Smooth muscle cell of bladder (primary cell): ENCODE measurements around the gene TOR4A. TPM values are rescaled to one million over a fixed set of nuclear protein-coding genes. Genes with fewer than 3 reads are reported as not detected.

ENCODE experiments used
- total RNA-seq: library from RNA; depleted of rRNA; stranded (reverse); fragments of >200 nt; gene quantifications from 2 replicates; pipeline ENCODE4 v1.2.3, GENCODE V29; 2014

The TOR4A gene
- 11.0 and 13.5 TPM in 2 replicates for total RNA-seq

DNA sequence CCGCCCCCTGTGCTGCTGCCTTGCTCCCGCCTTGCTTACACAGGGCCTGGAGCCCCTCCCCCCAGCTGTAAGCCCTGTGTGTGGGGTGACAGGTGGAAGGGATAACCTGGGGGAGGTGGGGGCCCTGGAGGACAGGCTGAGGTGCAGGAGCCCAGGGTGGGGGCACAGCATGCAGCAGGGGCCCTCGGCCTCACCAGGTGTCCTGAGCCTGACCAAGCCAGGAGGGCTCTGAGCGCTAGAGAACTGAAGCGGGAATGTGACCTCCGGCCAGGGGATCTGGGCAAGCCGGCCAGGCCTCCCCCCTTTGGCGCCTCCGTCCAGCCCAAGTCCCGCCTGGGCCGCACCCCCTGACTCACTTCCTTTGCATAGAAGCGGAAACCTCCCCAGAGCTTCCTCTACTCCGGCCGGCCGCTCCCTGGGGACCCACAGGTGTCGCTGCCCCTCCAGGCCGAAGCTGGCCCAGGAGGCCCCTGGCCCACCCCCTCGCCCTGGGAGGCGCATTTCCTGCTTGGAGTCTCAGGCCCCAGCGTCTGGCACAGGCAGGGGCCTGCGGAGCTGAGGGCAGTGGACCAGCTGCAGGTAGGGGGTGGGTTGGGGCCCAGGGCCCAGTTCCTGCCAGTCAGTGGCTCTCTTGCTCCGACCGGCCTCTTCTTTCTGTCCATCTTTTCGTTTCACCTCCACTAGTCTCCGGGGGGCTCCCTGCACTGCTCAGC lies at the start of gene TOR4A:
TOR4A (plus strand) TSS at position 398 of the 713 bp plus-strand sequence. CDS start 964 bp downstream, outside the sequence.

DNA sequence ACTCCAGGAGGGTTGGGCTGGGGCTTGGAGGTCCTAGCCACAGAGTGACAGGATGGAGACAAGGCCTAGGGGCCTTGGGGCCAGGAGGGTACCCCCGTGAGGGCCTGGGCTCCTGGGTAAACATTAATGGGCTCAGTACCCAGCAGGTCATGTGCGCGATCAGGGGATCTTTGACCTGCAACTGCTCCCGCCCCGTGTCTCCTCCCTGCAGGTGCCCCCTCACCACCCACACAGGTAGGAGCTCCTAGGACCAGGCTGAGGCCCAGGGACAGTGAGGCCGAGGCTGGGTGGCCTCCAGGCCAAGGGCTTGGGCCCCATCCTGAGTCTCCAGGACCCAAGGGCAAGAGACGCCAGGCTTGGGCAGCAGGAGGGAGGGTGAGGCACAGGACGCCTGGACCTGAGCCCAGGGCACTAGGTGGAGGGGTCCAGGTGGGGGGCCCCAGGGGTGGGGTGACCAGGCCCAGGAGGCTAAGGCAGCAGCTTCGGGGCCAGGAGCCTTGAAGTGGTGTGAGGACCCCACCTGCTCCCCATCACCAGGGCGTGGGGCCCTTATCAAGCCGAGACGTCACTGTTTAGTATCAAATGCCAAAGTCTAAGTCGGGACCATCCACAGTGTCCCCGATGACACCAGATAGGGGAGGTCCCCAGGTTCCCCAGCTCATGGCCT lies 46.7 kb upstream of the TOR4A start, which contains the start of gene SLC34A3:
SLC34A3 (plus strand) TSS at position 197 of the 667 bp plus-strand sequence. CDS start 802 bp downstream, outside the sequence.

DNA sequence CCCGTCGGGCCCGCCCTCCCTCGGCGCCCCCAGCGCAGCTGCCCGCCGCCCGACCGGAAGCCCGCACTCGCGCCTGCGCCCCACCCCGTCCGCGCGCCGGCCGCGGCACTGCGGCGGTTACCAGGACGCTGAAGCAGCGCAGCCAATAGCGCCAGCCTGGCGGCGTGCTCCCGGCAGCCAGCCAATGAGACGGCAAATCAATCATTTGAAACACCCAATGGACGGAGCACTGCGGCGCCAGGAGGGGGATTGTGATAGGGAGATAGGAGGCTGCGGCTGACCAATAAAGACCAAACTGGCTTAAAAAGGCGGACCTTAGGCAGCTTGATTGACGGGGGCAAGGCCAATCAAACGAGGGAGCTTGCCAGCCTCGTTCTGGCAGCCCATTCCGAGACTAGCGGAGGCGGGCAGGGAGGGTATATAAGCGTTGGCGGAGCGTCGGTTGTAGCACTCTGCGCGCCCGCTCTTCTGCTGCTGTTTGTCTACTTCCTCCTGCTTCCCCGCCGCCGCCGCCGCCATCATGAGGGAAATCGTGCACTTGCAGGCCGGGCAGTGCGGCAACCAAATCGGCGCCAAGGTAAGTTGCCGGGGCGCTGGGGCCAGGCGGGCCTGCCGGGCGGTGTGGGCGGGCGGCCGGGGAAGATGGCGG lies 36.6 kb upstream of the TOR4A start, which contains the start of gene TUBB4B:
TUBB4B (plus strand) TSS at position 447 of the 649 bp plus-strand sequence; CDS start at position 521, 74 bp downstream.

DNA sequence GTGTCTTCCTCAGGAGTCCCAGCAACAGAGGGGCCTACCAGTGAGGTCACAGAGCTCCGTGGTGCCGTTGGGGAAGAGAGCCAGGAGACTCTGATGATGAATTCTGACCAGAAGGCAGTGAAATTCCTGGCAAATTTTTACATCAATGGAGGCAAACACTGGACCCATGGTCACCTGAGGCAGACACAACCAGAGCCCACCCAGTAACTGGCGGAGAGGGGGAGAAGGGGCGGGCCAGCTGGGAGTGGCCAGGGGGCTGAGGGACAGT lies 26.4 kb upstream of the TOR4A start, which contains the start of gene STPG3:
STPG3 (plus strand) TSS at position 93 of the 268 bp plus-strand sequence; CDS start at position 94, 1 bp downstream.

DNA sequence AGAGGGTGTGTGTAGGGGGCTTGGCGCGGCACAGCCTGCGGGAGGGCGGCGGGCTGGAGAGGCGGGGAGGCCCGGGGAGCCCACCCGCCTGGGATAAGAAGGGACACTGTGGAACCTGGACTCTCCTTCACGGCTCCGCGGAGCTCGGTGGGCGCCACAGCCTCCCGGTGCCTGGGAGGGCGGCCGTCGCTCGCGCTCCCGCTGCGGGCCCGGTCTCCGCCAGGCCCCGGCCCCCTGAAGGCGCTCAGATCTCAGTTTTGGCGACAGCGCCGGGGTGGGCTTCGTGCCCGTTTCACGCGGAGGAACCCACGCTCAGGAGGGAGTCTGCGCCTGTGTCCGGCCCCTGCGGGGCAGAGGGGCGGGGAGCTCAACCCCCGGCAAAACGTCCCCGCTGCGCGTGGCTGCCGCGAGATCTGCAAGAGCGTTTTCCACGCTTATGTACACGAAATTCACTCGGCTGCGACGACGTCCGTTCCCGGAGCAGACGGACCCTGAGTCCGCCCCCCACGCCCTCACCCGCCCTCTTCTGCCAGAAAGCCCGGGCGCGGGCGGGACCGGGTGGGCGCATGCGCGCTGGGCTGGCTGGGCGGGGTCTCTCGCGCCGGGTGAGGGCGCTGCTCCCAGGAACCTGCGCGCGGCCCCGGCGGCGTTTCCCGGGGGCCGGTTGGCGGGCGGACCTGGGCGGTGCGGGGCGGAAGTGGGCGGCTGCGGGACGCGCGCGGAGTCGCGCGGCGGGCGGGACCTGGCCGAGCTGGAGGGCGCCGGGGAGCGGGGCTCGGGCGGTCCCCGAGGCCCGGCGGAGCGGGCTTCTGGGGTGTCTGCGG lies 22.7 kb upstream of the TOR4A start, which contains the start of gene NELFB:
NELFB (plus strand) TSS at position 704 of the 824 bp plus-strand sequence.

DNA sequence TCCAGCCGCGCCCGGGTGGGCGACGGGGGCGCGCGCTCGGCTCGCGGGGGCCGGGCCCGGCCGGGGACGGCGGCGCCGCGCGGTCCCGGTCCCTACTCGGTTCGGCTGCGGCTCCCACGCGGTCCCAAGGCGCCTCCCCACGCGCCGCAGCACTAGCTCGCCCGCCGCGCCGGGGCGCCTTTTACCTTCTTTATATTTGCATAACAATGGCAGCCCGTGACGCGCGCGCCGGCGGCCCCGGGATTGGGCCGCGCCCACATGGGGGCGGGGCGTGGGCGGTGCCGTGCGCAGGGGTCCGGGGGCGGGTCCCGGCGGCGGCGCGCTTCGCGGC lies 24.6 kb downstream of the TOR4A start, which contains the start of gene NRARP:
NRARP (minus strand) TSS at position 154 of the 331 bp plus-strand sequence. CDS start 343 bp downstream, outside the sequence.

Other genes with a start within 250 kb of the TOR4A start
- 11.9 and 20.0 TPM in 2 replicates for gene ABCA2, start 249.5 kb upstream of the TOR4A start, total RNA-seq
- gene FUT7, start 245.6 kb upstream of the TOR4A start, total RNA-seq: not detected in 2 replicates
- gene NPDC1, start 231.5 kb upstream of the TOR4A start, total RNA-seq: 12.1 and 18.4 TPM in 2 replicates
- gene ENTPD2, start 223.7 kb upstream of the TOR4A start, total RNA-seq: not detected in 2 replicates
- 0.43 and 0.55 TPM in 2 replicates for gene SAPCD2, start 207.2 kb upstream of the TOR4A start, total RNA-seq
- gene UAP1L1, start 200.2 kb upstream of the TOR4A start, total RNA-seq: 7.7 and 14.3 TPM in 2 replicates
- 73.2 and 87.0 TPM in 2 replicates for gene MAN1B1, start 190.7 kb upstream of the TOR4A start, total RNA-seq
- 68.8 and 81.6 TPM in 2 replicates for gene DPP7, start 163.0 kb upstream of the TOR4A start, total RNA-seq
- under 0.01 TPM in 1 of 2 replicates, not detected in the other for gene GRIN1, start 138.6 kb upstream of the TOR4A start, total RNA-seq
- gene LRRC26, start 107.7 kb upstream of the TOR4A start, total RNA-seq: not detected in 2 replicates
- not detected in 2 replicates for gene TMEM210, start 105.7 kb upstream of the TOR4A start, total RNA-seq
- gene ANAPC2, start 89.2 kb upstream of the TOR4A start, total RNA-seq: 15.2 and 23.7 TPM in 2 replicates
- gene SSNA1, start 89.0 kb upstream of the TOR4A start, total RNA-seq: 60.9 and 66.0 TPM in 2 replicates
- 4.1 and 4.8 TPM in 2 replicates for gene TPRN, start 77.0 kb upstream of the TOR4A start, total RNA-seq
- 25.6 and 37.7 TPM in 2 replicates for gene TMEM203, start 72.1 kb upstream of the TOR4A start, total RNA-seq
- 2.3 and 2.9 TPM in 2 replicates for gene NDOR1, start 72.0 kb upstream of the TOR4A start, total RNA-seq
- under 0.01 and 0.18 TPM in 2 replicates for gene RNF208, start 55.5 kb upstream of the TOR4A start, total RNA-seq
- gene CYSRT1, start 52.6 kb upstream of the TOR4A start, total RNA-seq: 0.18 and 0.57 TPM in 2 replicates
- not detected in 2 replicates for gene RNF224, start 50.2 kb upstream of the TOR4A start, total RNA-seq
- gene SLC34A3, start 46.8 kb upstream of the TOR4A start, total RNA-seq: not detected in 2 replicates
- 101 and 110 TPM in 2 replicates for gene TUBB4B, start 36.4 kb upstream of the TOR4A start, total RNA-seq
- not detected in 2 replicates for gene STPG3, start 26.4 kb upstream of the TOR4A start, total RNA-seq
- gene NELFB, start 22.4 kb upstream of the TOR4A start, total RNA-seq: 30.2 and 47.7 TPM in 2 replicates
- 0.09 and 0.14 TPM in 2 replicates for gene NRARP, start 24.5 kb downstream of the TOR4A start, total RNA-seq
- 8.4 and 13.2 TPM in 2 replicates for gene EXD3, start 145.4 kb downstream of the TOR4A start, total RNA-seq
- 0.46 and 0.57 TPM in 2 replicates for gene NOXA1, start 145.7 kb downstream of the TOR4A start, total RNA-seq
- not detected in 2 replicates for gene ENTPD8, start 163.6 kb downstream of the TOR4A start, total RNA-seq
- gene NSMF, start 181.6 kb downstream of the TOR4A start, total RNA-seq: 10.4 and 15.5 TPM in 2 replicates